NCI-H1417 (cell line): Measurements from ENCODE around the gene SRXN1.
"Not testable (repeated sequence)": the region's sequence is repeated elsewhere in the genome, so short reads cannot be mapped to it uniquely, and the experiment has no call there.

Source experiments
- DNase-seq, 3 experiments: peaks; one replicate each; lab custom pipeline; 2025; lab: John Stamatoyannopoulos, UW

The SRXN1 gene

GRCh38 chr20:653110-653589 is at the start of gene SRXN1:
SRXN1 (minus strand) TSS chr20:653200; CDS start chr20:653185, 15 bp downstream.
- peak; percentile 66 to 80 (median 76) for DNase-seq

GRCh38 chr20:701401-702129 is 48.6 kb upstream of the SRXN1 start:
- DNase-seq = no peak

GRCh38 chr20:699811-700338 is 46.9 kb upstream of the SRXN1 start:
- DNase-seq = no peak

GRCh38 chr20:699342-699741 is 46.3 kb upstream of the SRXN1 start:
- no peak for DNase-seq

GRCh38 chr20:698276-698675 is 45.3 kb upstream of the SRXN1 start:
- no peak for DNase-seq

DNA sequence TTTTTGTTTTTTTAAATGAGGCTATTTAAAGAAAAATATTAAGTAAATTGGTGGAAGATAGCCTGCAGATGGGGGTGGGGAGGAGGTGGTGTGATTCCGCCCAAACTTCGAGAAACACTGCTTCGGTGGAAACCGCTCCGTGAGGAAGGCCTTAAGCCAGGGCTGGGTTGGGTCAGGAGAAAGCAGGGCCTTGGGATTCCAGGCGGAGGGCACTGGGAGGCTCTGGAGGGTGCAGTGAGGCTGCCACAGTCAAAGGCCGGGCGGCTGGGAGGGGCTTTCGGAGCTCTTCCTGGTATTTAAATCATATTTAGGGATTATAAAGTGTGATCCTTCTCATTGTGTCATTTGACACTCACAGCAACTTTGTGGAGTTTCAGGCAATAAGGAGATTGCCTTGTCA is 44.8 kb upstream of the SRXN1 start:
- no peak for DNase-seq

GRCh38 chr20:695165-695866 is 42.3 kb upstream of the SRXN1 start:
- DNase-seq = no peak

DNA sequence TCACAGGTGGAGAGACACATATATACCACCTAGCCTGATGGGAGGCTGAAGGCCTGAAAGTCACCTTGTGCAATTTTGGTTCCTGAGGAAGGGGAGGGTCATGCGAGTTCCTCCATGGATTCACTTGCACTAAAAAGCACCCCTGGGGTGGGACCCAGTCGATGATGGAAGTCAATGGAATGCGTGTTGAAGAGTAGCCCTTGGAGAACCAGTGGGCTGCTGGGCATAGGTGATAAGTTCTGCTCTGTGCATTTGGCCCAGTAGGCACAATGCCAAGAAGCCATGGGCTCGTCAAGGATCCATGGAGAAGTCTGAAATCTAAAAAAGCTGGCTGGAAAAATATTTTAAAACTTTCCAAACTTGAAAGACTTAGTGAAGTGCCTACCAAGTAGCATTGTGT is 41.5 kb upstream of the SRXN1 start:
- no peak for DNase-seq

GRCh38 chr20:693786-694185 is 40.8 kb upstream of the SRXN1 start:
- not testable (repeated sequence) for DNase-seq

GRCh38 chr20:692044-692443 is 39.0 kb upstream of the SRXN1 start:
- DNase-seq = no peak

GRCh38 chr20:689947-690346 is 36.9 kb upstream of the SRXN1 start:
- DNase-seq = no peak

- no peak for DNase-seq
Observed at GRCh38 chr20:689348-689747, 36.3 kb upstream of the SRXN1 start.

GRCh38 chr20:688809-689212 is 35.8 kb upstream of the SRXN1 start:
- peak in 1 of 3 experiments; percentile 39 for DNase-seq

DNA sequence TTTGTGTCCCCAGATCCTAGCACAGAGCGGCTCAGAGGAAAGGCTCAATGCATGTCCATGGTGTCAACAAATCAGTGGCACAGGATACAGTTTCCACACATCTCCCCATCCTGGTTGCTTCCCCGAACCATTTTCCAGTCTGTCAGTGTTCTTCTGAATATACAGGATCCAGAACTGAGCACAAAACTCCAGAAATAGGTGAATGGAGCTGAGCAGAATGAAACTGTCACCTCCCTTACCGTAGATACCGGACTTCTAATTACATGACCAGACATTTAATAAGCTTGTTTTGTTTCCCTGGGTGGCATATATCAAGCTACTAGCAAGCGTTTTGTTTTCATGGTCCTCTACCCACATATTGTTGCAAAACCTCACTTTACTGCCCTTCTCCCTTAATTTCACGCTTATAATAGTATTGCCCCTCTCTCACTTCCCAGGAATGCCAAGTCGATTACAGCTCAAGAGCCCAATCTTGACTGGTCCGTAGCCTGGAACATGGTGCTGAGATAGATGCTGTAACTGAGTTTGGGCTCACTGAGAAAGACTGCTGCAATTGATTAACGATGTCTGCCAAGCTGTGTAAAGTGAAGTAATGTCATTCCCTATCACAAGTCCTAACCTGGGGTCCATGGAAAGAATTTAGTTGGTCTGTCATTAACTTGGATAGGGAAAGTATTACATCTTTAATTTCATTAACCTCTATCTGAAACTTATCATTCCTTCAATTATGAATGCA is 34.6 kb upstream of the SRXN1 start:
- DNase-seq = no peak

GRCh38 chr20:684676-685319 is 31.8 kb upstream of the SRXN1 start:
- no peak for DNase-seq

DNA sequence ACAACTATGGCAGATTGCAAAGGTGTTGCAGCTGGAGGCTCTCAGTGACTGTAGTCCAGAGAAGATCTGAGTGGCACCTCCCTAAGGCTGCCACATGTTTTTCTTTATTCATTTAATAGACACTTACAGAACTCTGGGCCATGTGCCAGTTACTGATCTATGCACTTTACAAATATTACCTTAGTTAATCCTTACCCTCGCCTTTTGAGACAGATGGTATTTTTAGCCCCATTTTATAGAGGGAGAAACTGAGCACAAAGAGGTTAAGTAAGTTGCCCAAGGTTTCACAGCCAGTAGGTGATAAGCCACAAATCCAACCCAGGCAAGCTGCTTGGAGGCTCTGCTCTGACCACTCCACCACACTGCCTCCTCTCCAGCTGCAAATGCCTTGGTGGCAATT is 29.1 kb upstream of the SRXN1 start:
- no peak for DNase-seq

DNA sequence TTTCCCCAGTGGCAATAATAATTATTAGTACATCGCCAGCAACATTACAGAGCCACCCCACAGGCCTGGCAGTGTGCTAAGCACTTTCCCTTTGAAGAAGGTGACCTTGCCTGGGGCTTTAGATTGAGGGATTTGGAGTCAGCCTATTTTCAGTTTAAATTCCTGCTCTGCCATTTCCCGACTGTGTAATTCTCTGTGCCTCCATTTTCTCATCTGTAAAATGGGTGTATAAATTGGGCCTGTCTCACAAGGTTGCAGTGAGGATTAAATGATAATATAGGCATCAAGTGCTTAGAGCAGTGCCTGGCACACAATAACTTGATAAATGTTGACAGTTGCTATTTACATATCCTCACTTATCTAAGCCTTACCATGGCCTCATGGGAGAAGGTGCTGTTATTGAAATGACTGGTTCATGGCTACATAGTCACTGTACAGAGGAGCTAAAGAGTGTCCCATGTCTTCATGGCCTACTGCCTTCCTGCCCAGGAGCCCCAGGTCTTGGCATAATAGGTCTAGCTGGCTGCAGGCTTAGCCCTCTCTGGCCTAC is 27.7 kb upstream of the SRXN1 start:
- no peak for DNase-seq

DNA sequence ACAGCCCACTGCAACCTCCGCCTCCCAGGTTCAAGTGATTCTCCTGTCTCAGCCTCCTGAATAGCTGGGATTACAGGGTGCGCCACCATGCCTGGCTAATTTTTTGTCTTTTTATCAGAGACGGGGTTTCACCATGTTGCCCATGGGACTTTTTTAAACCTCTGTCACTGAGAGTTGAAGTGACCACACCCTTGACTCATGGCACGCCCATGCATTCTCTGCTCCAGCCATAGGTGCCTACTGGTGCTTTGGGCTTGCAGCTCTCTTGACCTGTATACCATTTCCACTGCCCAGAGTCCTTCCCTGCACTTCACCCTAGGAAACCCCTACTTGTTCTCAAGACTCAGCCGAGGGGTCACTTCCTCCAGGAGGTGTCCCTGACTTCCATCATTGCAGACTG is 25.0 kb upstream of the SRXN1 start:
- no peak for DNase-seq

GRCh38 chr20:676967-677366 is 24.0 kb upstream of the SRXN1 start:
- no peak for DNase-seq

DNA sequence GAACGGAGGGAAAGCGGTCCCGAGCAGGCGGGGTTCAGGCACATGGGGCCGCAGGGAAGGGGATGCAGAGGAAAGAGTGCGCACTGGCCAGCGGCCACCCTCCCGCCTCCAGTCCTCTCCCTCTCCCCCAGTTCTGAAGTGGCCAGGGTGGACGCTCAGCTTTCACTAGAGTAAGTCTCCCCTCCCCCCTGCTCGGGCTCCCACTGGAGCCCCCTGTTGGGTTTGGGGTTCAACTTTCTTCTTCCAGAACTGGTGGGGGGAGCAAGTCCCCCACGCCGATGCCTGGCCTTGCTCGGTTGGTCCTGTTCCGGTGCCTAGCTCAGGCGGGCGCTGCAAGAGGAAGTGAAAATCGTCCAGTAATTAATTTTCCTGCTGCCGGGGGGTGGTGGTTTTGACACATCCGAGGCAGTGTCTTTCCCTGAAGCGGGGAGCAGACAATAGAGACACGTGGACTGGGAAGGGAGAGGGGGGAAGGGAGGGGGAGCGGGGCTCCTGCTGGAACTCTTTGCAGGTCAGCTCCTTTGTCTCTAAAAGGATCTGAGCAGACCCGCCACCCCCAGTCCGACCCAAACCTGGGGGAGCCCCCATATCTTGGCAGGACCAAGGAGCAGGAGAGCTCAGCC is 23.4 kb upstream of the SRXN1 start:
- peak in 2 of 3 experiments; percentile 66 to 73 for DNase-seq
